ENCODE results near the gene DSG2.

DNA sequence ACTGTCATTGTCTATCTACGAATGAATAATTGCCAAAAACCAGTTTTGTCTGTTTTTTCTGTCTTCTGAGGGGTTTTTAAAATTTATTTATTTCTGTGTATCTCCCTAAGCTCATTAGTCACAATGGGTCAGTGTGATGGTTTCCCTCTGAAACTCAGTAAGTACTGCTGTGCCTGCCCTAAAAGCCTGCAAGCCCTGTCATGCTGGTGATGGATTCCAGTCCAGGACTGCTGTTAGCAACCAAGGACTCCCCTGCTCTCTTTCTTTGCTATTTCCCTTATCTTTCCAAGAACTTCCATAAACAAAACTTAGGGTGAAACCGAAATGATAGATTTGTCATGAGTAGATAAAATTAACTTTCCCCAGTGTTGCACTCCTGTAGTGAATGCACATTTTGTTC, 11.8 kb upstream of the DSG2 start:
- TF ChIP-seq, protein P1, sequence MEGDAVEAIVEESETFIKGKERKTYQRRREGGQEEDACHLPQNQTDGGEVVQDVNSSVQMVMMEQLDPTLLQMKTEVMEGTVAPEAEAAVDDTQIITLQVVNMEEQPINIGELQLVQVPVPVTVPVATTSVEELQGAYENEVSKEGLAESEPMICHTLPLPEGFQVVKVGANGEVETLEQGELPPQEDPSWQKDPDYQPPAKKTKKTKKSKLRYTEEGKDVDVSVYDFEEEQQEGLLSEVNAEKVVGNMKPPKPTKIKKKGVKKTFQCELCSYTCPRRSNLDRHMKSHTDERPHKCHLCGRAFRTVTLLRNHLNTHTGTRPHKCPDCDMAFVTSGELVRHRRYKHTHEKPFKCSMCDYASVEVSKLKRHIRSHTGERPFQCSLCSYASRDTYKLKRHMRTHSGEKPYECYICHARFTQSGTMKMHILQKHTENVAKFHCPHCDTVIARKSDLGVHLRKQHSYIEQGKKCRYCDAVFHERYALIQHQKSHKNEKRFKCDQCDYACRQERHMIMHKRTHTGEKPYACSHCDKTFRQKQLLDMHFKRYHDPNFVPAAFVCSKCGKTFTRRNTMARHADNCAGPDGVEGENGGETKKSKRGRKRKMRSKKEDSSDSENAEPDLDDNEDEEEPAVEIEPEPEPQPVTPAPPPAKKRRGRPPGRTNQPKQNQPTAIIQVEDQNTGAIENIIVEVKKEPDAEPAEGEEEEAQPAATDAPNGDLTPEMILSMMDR (IDR thresholded peaks at IDR 0.05): no peak
- TF ChIP-seq POLR2A (IDR thresholded peaks at IDR 0.05): no peak

All from sigmoid colon (tissue), 3 donors.